ENCODE results near the gene COPG1. TPM values are rescaled to one million over a fixed set of nuclear protein-coding genes. Genes with fewer than 3 reads are reported as not detected.

Gene COPG1
- total and polyA plus RNA-seq, 12 donors = 63.7 to 154 (median 96.1) TPM

DNA sequence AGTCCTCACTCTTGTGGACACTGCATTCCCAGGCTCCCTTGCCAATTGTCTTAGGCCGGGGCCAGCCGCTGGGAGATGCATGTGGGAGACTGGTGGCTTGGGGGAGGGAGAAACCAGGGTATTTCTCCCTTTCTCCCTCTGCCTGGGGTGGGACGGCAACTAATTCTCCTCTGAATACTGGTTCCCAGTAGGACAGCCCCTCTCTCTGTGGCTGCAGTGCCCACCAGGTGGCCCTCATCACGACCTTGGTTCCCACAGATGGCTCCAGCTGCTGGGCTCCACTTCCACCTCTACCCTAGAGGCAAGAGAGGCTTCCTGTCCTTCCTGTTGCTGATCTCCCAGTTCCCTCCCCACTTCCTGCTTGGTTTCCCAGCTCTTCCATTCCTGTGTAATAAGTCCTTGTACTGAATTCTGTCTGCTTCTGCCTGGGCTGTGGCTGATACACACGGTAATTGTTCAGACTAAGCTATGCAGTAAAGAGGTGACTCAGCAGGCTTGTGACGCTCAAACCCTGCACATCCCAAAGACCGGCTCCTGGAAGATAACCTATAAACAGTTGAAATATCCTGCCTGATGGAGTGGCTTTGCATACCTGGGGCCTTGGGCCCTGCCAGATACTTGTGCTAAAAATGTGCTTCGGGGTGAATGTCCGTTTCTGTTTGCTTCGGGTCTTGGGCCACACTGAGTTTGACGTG, 20.4 kb upstream of the COPG1 start:
- H3K4me3 ChIP-seq = no peak overlapping the region
- no peaks in the 10 kb centered on the region for H3K27me3 ChIP-seq
- intact Hi-C loops (cut with DNase I) = loop anchor here in 6 of 10 donors (5.0 kb wide), 1 partner anchor 47 kb away; the partner anchor contains the start of gene CNBP (in 6 of the 6)
- ATAC-seq (peak in 2 of 8 donors; percentile 11 to 19), DNase-seq (peak in 1 of 2 donors; percentile 24)
- peaks cover 10 to 92% (median 56%) of the 10 kb centered on the region in 9 donors for H3K4me1 ChIP-seq
- TF ChIP-seq, protein P1, sequence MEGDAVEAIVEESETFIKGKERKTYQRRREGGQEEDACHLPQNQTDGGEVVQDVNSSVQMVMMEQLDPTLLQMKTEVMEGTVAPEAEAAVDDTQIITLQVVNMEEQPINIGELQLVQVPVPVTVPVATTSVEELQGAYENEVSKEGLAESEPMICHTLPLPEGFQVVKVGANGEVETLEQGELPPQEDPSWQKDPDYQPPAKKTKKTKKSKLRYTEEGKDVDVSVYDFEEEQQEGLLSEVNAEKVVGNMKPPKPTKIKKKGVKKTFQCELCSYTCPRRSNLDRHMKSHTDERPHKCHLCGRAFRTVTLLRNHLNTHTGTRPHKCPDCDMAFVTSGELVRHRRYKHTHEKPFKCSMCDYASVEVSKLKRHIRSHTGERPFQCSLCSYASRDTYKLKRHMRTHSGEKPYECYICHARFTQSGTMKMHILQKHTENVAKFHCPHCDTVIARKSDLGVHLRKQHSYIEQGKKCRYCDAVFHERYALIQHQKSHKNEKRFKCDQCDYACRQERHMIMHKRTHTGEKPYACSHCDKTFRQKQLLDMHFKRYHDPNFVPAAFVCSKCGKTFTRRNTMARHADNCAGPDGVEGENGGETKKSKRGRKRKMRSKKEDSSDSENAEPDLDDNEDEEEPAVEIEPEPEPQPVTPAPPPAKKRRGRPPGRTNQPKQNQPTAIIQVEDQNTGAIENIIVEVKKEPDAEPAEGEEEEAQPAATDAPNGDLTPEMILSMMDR (IDR thresholded peaks at IDR 0.05) = peak in 2 of 9 donors; percentile 16 to 24
- H3K9me3 ChIP-seq = no peaks in the 10 kb centered on the region
- H3K27ac ChIP-seq = peak overlapping the region in 9 of 10 donors; percentile 73 to 94 (median 88)
- WGBS, 2 donors = 45 to 54% methylated on average over 11 of the region's 11 CpGs
- no peaks in the 10 kb centered on the region for H3K36me3 ChIP-seq

DNA sequence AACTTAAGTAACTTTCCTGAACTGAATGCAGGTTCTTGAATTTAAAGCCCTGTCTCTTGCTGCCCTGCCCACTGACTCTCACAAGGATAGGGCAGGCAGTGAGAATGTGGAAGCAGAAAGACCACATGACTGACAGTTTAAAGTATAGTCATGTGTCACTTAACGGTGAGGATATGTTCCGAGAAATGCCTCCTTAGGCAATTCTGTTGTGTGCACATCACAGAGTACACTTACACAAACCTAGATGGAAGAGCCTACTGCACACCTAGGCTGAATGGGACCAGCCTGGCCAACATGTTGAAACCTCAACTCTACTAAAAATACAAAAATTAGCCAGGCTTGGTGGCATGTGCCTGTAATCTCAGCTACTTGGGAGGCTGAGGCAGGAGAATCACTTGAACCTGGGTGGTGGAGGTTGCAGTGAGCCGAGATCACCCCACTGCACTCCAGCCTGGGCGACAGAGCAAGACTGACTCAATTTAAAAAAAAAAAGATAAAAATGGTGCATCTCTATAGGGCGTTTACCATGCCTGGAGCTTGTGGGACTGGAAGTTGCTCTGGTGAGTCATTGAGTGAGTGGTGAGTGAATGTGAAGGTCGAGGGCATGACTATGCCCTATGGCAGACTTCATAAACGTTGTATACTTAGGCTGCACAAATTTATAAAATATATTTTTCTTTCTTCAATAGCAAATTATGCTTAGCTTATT, 18.9 kb upstream of the COPG1 start:
- intact Hi-C loops (cut with DNase I) = no loop called here
- 57 to 67% methylated on average over 7 of the region's 7 CpGs for WGBS, 2 donors
- H3K36me3 ChIP-seq = no peaks in the 10 kb centered on the region

DNA sequence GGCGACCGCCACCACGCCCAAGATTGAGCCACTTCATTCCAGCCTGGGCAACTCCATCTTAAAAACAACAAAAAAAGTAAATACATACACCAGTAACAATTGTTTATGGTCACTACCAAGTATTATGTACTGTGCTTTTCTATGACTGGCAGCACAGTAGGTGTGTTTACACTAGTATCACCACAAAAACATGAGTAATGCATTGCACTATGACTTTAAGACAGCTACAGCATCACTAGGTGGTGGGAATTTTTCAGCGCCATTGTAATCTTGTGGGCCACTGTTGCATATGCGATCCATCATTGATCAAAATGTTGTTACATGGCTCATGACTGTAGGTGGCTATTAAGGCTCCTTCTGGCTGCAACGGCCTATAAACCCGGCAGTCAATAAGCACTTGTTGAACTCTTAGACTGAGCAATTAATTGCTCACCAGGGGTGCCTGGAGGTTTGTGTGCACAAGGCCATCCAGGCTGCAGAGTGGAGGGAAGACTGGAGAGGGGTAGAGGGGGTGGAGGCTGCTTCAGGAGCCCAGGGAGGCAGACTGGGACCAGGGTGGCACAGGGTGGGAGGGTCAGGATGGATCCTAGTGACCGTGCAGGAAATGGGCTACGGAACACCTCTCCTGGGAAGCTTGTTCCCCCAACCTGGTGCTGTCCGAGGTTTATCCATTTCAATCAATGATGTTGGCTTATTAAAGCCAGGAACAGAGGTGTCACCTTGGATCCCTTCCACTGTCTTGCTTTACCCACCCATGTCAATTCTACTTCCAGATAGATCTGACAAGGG, 17.9 kb upstream of the COPG1 start:
- 87 to 90% methylated on average over 10 of the region's 10 CpGs for WGBS, 2 donors
- intact Hi-C loops (cut with DNase I) = no loop called here
- Histone ChIP-seq H3K27ac (peak overlapping the region in 2 of 10 donors; percentile 18 to 92), H3K4me1 (peaks cover 6 to 75% (median 32%) of the 10 kb centered on the region in 9 donors), H3K4me3 (peak overlapping the region in 1 of 10 donors; percentile 28), H3K27me3 (no peaks in the 10 kb centered on the region), H3K9me3 (no peaks in the 10 kb centered on the region), H3K36me3 (no peaks in the 10 kb centered on the region)
- ATAC-seq (no peak), DNase-seq (no peak)
- TF ChIP-seq, protein P1 (IDR thresholded peaks at IDR 0.05) = no peak

More for the DNA sequence above, 18.9 kb upstream of the COPG1 start:
- Histone ChIP-seq H3K4me1 (peaks cover 10 to 86% (median 42%) of the 10 kb centered on the region in 9 donors), H3K27ac (peak overlapping the region in 8 of 10 donors; percentile 32 to 92 (median 70)), H3K27me3 (no peaks in the 10 kb centered on the region), H3K9me3 (no peaks in the 10 kb centered on the region), H3K4me3 (peak overlapping the region in 1 of 10 donors; percentile 28)
- ATAC-seq (peak in 4 of 8 donors; percentile 20 to 55 (median 31)), DNase-seq (no peak)
- TF ChIP-seq, protein P1 (IDR thresholded peaks at IDR 0.05) = no peak

DNA sequence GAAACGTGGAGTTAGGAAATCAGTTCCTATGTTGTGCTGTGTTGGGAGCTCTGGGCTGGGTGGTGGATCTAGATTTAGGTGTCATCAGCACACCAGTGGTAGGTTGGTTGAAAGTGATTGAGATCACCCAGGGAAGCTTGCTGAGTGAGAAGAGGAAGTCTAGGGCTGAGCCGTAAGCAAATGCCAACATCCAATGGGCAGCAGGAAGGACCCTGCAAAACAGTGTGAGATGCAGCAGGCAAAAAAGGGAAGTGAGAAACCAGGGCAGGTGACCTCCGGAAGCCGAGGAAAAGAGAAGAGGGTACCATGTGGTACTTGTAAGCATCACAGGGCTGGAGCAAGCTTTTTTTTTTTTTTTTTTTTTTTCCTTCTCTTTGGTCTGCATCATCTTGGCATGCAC, 15.9 kb upstream of the COPG1 start:
- Histone ChIP-seq H3K4me1 (peaks cover 0 to 63% (median 13%) of the 10 kb centered on the region in 9 donors), H3K9me3 (no peaks in the 10 kb centered on the region), H3K4me3 (no peak overlapping the region), H3K27ac (peak overlapping the region in 4 of 10 donors; percentile 16 to 92 (median 44)), H3K27me3 (no peaks in the 10 kb centered on the region), H3K36me3 (no peaks in the 10 kb centered on the region)
- ATAC-seq = peak; percentile 20 to 73 (median 60)
- peak in 1 of 2 donors; percentile 41 for DNase-seq
- intact Hi-C loops (cut with DNase I) = no loop called here
- TF ChIP-seq, protein P1 (IDR thresholded peaks at IDR 0.05) = no peak
- WGBS, 2 donors = 75 to 77% methylated on average over 4 of the region's 4 CpGs
